HepG2 (cell line): Measurements from ENCODE around the gene ARID1A. TPM values are rescaled to one million over a fixed set of nuclear protein-coding genes. Genes with fewer than 3 reads are reported as not detected.
A peak's percentile ranks its signal among the peaks of the same experiment; 100 is the strongest.

Source experiments
- BCL6 ChIP-seq: IDR thresholded peaks from 2 replicates; pipeline ENCODE4 v1.6.1; 2016; ENCODE audit warnings: missing genetic modification reagents, missing compliant biosample characterization
- CBX2 ChIP-seq, 2 experiments: fragments of 200-600 bp in 1 of 2; sonication (generic); formaldehyde crosslinking in 1 of 2; IDR thresholded peaks; 2 replicates each; pipeline versions ENCODE4 v1.7.0 to v1.8.1; 2018 to 2022; ENCODE audit warnings: low read depth in 2 of 2, low read length in 1 of 2, mild to moderate bottlenecking in 1 of 2, missing genetic modification reagents in 1 of 2
- CCAR2 ChIP-seq: fragments of 200-400 bp; formaldehyde crosslinking; optimal IDR thresholded peaks from 2 replicates; pipeline ENCODE3; 2018; ENCODE audit warnings: low read depth, mild to moderate bottlenecking, low read length, moderate library complexity
- GATA4 ChIP-seq: sonication (generic); IDR thresholded peaks from 2 replicates; pipeline ENCODE4 v1.6.1; 2016; ENCODE audit warnings: antibody characterized with exemption, low read depth, borderline replicate concordance
- MIER2 ChIP-seq: IDR thresholded peaks from 2 replicates; pipeline ENCODE4 v1.6.1; 2016; ENCODE audit warnings: missing biosample characterization, missing genetic modification reagents
- MIER3 ChIP-seq: IDR thresholded peaks from 2 replicates; pipeline ENCODE4 v1.6.1; 2016; ENCODE audit warnings: missing compliant biosample characterization, borderline replicate concordance
- ZFP82 ChIP-seq: sonication (generic); formaldehyde crosslinking; IDR thresholded peaks from 2 replicates; pipeline ENCODE4 v1.5.1; 2020; ENCODE audit warnings: mild to moderate bottlenecking, missing genetic modification reagents, borderline replicate concordance
- ZIK1 ChIP-seq: sonication (generic); formaldehyde crosslinking; IDR thresholded peaks from 2 replicates; pipeline ENCODE4 v1.5.0; 2020; ENCODE audit warnings: mild to moderate bottlenecking, low read depth, missing genetic modification reagents, borderline replicate concordance
- ZMAT5 ChIP-seq: sonication (generic); formaldehyde crosslinking; IDR thresholded peaks from 2 replicates; pipeline ENCODE4 v1.5.0; 2020; ENCODE audit warnings: mild to moderate bottlenecking, low read depth, missing genetic modification reagents, borderline replicate concordance
- ZNF724P ChIP-seq: sonication (generic); formaldehyde crosslinking; IDR thresholded peaks from 2 replicates; pipeline ENCODE4 v1.8.0; 2022; ENCODE audit warnings: missing genetic modification reagents, borderline replicate concordance
- polyA plus RNA-seq, 8 experiments: library from polyadenylated mRNA; depleted of rRNA in 3 of 8; stranded (reverse) in 7 of 8; unstranded in 1 of 8; fragments of >200 nt; fragmentation: Illumina TruSeq in 4 of 8; extraction: Trizol in 4 of 8; gene quantifications; 2 replicates each; pipeline versions ENCODE4 v1.2.1 to v1.2.3, GENCODE V29; 2011 to 2016; ENCODE audit warnings: low read depth in 4 of 8, missing spikeins in 1 of 8, mixed read lengths in 1 of 8; ENCODE audit not compliant: insufficient read depth in 1 of 8
- total RNA-seq, 5 experiments: library from RNA; depleted of rRNA; stranded (reverse); fragments of >200 nt; fragmentation: Illumina TruSeq; extraction: Trizol; gene quantifications; 2 replicates each; pipeline ENCODE4 v1.2.3, GENCODE V29; 2016; ENCODE audit warnings: low read depth in 1 of 5
- TF ChIP-seq, protein P1 (sequence below): sonication (generic); formaldehyde crosslinking; IDR thresholded peaks from 2 replicates; pipeline ENCODE4 v1.5.0; 2020; ENCODE audit warnings: mild to moderate bottlenecking, missing genetic modification reagents
- TF ChIP-seq, protein P2 (sequence below): sonication (generic); formaldehyde crosslinking; IDR thresholded peaks from 2 replicates; pipeline ENCODE4 v1.5.1; 2020; ENCODE audit warnings: missing genetic modification reagents, mild to moderate bottlenecking, borderline replicate concordance
- TF ChIP-seq, protein P3 (sequence below): sonication (generic); formaldehyde crosslinking; IDR thresholded peaks from 2 replicates; pipeline ENCODE4 v1.5.1; 2020; ENCODE audit warnings: mild to moderate bottlenecking, missing genetic modification reagents, moderate library complexity
- TF ChIP-seq, protein P4 (sequence below): IDR thresholded peaks from 2 replicates; pipeline ENCODE4 v1.6.1; 2012; ENCODE audit warnings: low read length, improper control_type of control experiment

The ARID1A gene
- total and polyA plus RNA-seq, 2 of the 13 experiments (the other 11 are each of a cell fraction or from before 2014, with no cell fraction given) = 11.9 to 15.9 TPM

DNA sequence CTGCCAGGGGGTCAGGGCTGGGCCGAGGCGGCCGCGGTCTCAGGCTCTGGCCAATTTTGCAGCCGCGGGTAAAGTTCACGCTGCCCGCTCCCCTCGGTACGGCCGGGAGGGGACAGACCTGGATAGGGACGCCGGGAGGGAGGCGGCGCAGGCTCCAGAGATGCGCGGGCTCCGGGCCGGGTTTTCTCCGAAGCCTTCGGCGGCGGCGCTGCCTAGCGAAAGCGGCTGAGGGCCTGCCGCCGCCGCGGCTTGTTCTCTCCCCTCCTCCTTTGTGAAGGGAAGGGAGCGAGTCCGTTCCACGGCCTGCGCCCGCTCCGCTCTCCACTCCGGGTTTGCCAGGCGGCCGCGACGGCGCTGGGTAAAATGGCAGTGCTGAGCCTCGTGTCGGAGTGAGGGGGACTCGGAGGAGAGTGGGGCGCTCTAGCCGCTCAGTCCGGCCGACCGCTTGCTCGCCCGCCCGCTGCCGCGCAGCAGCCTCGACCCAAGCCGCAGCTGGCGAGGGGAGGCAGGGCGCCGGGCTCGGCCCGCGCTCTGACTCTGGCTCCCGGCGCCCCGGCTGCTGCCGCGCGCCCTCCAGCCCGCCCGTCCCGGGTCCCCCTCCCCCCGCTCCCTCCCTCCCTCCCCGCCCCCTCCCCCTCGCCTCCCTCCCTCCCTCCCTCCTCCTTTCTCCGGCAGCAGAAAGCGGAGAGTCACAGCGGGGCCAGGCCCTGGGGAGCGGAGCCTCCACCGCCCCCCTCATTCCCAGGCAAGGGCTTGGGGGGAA is at the start of gene ARID1A (continued):
- TF ChIP-seq, protein P1, sequence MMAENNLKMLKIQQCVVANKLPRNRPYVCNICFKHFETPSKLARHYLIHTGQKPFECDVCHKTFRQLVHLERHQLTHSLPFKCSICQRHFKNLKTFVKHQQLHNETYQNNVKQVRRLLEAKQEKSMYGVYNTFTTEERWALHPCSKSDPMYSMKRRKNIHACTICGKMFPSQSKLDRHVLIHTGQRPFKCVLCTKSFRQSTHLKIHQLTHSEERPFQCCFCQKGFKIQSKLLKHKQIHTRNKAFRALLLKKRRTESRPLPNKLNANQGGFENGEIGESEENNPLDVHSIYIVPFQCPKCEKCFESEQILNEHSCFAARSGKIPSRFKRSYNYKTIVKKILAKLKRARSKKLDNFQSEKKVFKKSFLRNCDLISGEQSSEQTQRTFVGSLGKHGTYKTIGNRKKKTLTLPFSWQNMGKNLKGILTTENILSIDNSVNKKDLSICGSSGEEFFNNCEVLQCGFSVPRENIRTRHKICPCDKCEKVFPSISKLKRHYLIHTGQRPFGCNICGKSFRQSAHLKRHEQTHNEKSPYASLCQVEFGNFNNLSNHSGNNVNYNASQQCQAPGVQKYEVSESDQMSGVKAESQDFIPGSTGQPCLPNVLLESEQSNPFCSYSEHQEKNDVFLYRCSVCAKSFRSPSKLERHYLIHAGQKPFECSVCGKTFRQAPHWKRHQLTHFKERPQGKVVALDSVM (CRISPR knock-in tag) = peak; percentile 73; the same call in 1 of the 2 replicates
- peak; percentile 97 for TF ChIP-seq ZNF724P (CRISPR knock-in tag)
- TF ChIP-seq CCAR2 = peak; percentile 74
- TF ChIP-seq MIER3 (CRISPR knock-in tag) = peak; percentile 73
- TF ChIP-seq, protein P2, sequence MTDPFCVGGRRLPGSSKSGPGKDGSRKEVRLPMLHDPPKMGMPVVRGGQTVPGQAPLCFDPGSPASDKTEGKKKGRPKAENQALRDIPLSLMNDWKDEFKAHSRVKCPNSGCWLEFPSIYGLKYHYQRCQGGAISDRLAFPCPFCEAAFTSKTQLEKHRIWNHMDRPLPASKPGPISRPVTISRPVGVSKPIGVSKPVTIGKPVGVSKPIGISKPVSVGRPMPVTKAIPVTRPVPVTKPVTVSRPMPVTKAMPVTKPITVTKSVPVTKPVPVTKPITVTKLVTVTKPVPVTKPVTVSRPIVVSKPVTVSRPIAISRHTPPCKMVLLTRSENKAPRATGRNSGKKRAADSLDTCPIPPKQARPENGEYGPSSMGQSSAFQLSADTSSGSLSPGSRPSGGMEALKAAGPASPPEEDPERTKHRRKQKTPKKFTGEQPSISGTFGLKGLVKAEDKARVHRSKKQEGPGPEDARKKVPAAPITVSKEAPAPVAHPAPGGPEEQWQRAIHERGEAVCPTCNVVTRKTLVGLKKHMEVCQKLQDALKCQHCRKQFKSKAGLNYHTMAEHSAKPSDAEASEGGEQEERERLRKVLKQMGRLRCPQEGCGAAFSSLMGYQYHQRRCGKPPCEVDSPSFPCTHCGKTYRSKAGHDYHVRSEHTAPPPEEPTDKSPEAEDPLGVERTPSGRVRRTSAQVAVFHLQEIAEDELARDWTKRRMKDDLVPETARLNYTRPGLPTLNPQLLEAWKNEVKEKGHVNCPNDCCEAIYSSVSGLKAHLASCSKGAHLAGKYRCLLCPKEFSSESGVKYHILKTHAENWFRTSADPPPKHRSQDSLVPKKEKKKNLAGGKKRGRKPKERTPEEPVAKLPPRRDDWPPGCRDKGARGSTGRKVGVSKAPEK = no peak; the same call in 1 of the 2 replicates
- peak; percentile 77 for TF ChIP-seq BCL6 (CRISPR knock-in tag)
- TF ChIP-seq ZIK1 (CRISPR knock-in tag) = peak; percentile 75; the same call in 1 of the 2 replicates
- TF ChIP-seq, protein P3, sequence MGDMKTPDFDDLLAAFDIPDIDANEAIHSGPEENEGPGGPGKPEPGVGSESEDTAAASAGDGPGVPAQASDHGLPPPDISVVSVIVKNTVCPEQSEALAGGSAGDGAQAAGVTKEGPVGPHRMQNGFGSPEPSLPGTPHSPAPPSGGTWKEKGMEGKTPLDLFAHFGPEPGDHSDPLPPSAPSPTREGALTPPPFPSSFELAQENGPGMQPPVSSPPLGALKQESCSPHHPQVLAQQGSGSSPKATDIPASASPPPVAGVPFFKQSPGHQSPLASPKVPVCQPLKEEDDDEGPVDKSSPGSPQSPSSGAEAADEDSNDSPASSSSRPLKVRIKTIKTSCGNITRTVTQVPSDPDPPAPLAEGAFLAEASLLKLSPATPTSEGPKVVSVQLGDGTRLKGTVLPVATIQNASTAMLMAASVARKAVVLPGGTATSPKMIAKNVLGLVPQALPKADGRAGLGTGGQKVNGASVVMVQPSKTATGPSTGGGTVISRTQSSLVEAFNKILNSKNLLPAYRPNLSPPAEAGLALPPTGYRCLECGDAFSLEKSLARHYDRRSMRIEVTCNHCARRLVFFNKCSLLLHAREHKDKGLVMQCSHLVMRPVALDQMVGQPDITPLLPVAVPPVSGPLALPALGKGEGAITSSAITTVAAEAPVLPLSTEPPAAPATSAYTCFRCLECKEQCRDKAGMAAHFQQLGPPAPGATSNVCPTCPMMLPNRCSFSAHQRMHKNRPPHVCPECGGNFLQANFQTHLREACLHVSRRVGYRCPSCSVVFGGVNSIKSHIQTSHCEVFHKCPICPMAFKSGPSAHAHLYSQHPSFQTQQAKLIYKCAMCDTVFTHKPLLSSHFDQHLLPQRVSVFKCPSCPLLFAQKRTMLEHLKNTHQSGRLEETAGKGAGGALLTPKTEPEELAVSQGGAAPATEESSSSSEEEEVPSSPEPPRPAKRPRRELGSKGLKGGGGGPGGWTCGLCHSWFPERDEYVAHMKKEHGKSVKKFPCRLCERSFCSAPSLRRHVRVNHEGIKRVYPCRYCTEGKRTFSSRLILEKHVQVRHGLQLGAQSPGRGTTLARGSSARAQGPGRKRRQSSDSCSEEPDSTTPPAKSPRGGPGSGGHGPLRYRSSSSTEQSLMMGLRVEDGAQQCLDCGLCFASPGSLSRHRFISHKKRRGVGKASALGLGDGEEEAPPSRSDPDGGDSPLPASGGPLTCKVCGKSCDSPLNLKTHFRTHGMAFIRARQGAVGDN (CRISPR knock-in tag) = peak; percentile 95
- TF ChIP-seq ZMAT5 = no peak
- TF ChIP-seq GATA4 = 0 out of 2 replicates have a peak, but pooled peaks have one; percentile 18
- TF ChIP-seq CBX2 (IDR thresholded peaks at IDR 0.05; ENCODE audit: low read depth, low read length) = no peak
- TF ChIP-seq CBX2 (CRISPR knock-in tag; IDR thresholded peaks at IDR 0.05; ENCODE audit: low read depth) = 0 out of 2 replicates have a peak, but pooled peaks have one; percentile 28
- peak; percentile 57; the same call in 1 of the 2 replicates for TF ChIP-seq MIER2
- TF ChIP-seq, protein P4, sequence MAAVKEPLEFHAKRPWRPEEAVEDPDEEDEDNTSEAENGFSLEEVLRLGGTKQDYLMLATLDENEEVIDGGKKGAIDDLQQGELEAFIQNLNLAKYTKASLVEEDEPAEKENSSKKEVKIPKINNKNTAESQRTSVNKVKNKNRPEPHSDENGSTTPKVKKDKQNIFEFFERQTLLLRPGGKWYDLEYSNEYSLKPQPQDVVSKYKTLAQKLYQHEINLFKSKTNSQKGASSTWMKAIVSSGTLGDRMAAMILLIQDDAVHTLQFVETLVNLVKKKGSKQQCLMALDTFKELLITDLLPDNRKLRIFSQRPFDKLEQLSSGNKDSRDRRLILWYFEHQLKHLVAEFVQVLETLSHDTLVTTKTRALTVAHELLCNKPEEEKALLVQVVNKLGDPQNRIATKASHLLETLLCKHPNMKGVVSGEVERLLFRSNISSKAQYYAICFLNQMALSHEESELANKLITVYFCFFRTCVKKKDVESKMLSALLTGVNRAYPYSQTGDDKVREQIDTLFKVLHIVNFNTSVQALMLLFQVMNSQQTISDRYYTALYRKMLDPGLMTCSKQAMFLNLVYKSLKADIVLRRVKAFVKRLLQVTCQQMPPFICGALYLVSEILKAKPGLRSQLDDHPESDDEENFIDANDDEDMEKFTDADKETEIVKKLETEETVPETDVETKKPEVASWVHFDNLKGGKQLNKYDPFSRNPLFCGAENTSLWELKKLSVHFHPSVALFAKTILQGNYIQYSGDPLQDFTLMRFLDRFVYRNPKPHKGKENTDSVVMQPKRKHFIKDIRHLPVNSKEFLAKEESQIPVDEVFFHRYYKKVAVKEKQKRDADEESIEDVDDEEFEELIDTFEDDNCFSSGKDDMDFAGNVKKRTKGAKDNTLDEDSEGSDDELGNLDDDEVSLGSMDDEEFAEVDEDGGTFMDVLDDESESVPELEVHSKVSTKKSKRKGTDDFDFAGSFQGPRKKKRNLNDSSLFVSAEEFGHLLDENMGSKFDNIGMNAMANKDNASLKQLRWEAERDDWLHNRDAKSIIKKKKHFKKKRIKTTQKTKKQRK = no peak
- TF ChIP-seq ZFP82 = peak; percentile 99
